22Rv1 (cell line): ENCODE data around the gene ZG16B.

Source experiments
- H3K27ac ChIP-seq: fragments of 450-650 bp; 2 replicates; pipeline ENCODE4 v1.5.1; 2017
- ZFX ChIP-seq: fragments of 450-650 bp; IDR thresholded peaks from 2 replicates; pipeline ENCODE4 v1.6.1; 2017; ENCODE audit warnings: antibody characterized with exemption, borderline replicate concordance
- TF ChIP-seq, protein P1 (sequence below): fragments of 450-650 bp; IDR thresholded peaks from 2 replicates; pipeline ENCODE4 v1.5.1; 2017; ENCODE audit warnings: mild to moderate bottlenecking

ZG16B gene

GRCh38 chr16:2786061-2786825 is 43.9 kb upstream of the ZG16B start:
- H3K27ac ChIP-seq, result no peak overlapping the region

DNA sequence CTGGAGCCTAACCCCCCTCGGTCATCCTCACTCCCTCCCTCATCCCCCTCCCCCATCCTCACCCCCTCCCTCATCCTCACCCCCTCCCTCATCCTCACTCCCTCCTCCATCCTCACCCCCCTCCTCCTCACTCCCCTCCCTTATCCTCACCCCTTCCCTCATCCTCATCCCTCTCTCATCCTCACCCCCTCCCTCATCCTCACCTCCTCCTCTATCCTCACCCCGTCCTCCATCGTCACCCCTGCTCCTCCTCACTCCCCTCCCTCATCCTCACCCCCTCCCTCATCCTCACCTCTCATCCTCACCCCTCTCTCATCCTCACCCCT is 43.3 kb upstream of the ZG16B start:
- no peak overlapping the region for H3K27ac ChIP-seq
- no peak for TF ChIP-seq ZFX
- TF ChIP-seq, protein P1, sequence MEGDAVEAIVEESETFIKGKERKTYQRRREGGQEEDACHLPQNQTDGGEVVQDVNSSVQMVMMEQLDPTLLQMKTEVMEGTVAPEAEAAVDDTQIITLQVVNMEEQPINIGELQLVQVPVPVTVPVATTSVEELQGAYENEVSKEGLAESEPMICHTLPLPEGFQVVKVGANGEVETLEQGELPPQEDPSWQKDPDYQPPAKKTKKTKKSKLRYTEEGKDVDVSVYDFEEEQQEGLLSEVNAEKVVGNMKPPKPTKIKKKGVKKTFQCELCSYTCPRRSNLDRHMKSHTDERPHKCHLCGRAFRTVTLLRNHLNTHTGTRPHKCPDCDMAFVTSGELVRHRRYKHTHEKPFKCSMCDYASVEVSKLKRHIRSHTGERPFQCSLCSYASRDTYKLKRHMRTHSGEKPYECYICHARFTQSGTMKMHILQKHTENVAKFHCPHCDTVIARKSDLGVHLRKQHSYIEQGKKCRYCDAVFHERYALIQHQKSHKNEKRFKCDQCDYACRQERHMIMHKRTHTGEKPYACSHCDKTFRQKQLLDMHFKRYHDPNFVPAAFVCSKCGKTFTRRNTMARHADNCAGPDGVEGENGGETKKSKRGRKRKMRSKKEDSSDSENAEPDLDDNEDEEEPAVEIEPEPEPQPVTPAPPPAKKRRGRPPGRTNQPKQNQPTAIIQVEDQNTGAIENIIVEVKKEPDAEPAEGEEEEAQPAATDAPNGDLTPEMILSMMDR, result no peak

More at GRCh38 chr16:2786061-2786825, 43.9 kb upstream of the ZG16B start:
- TF ChIP-seq, protein P1, result no peak
- TF ChIP-seq ZFX, result no peak

DNA sequence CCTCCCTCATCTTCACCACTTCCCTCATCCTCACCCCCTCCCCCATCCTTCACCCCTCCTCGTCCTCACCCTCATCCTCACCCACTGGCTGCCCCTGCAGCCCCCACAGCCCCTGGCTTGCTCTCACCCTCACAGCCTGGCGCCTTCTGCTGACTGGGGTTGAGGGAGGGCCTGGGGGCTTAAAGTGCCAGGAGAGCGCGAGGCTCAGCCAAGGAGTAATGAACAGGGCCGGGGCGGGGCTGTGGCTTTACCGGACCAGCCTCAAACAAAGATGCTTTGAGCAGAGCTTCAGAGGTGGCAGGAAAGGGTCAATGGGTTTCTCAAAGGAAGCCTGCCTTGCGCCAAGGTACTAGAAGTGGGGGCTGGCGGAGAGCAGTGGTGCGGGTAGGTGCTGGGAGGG is 42.7 kb upstream of the ZG16B start, which contains the start of gene PRSS33:
PRSS33 (minus strand) TSS at position 155 of the 400 bp plus-strand sequence. CDS start 1,013 bp downstream, outside the sequence.
- TF ChIP-seq, protein P1, result no peak
- TF ChIP-seq ZFX, result no peak
- no peak within 1 kb of the TSS for H3K27ac ChIP-seq

DNA sequence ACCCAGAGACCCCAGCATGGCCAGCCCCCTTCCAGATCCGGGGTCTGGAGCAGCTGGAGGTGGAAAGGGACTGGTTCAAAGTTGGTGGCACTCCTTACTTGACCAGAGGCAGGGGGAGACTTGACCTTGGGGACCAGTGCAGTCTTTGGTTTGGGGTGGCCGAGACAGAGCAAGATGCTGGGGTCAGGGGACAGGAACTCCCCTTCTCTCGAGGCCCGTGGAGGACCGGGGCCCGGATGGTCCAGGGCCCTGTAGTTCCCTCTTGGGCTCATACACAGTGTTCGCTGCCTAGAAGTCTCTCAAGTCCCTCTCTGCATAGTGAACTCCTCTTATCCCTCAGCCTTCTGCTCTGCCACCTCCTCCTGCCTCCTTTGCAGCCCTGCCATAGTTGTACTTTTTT is 42.1 kb upstream of the ZG16B start:
- TF ChIP-seq ZFX, result no peak
- TF ChIP-seq, protein P1, result no peak
- H3K27ac ChIP-seq, result no peak overlapping the region

- TF ChIP-seq ZFX, result no peak
- TF ChIP-seq, protein P1, result no peak
Observed at GRCh38 chr16:2790631-2791030, 39.5 kb upstream of the ZG16B start.

DNA sequence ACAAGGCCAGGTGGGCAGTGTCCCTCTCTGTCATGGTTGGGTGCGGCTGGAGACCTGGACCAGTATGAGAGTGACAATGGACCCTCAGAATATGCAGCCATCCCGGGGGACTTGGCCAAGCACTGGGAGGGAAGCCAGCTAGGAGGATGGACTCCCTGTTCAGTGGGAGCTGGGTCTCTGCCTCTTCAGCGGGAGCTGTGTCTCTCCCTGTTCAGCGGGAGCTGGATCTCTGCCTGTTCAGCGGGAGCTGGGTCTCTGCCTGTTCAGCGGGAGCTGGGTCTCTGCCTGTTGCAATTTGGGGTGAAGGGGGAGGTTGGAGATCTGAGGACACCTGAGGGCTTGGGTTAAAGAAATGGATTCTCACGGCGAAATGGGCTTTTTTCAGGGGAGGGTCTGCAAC is 38.9 kb upstream of the ZG16B start:
- TF ChIP-seq, protein P1, result no peak
- no peak for TF ChIP-seq ZFX
- no peak overlapping the region for H3K27ac ChIP-seq

More at GRCh38 chr16:2790631-2791030, 39.5 kb upstream of the ZG16B start:
- no peak overlapping the region for H3K27ac ChIP-seq

GRCh38 chr16:2792940-2793339 is 37.2 kb upstream of the ZG16B start:
- TF ChIP-seq ZFX, result no peak
- TF ChIP-seq, protein P1, result no peak

More at GRCh38 chr16:2792940-2793339, 37.2 kb upstream of the ZG16B start:
- H3K27ac ChIP-seq, result no peak overlapping the region
